ENCODE measurements around the gene SP9.

The SP9 gene

GRCh38 chr2:174333372-174334277 lies 1.1 kb upstream of the SP9 start:
- TF ChIP-seq RAD21 (IDR thresholded peaks at IDR 0.05; ENCODE audit: low read depth) (no peak), CEBPB (IDR thresholded peaks at IDR 0.05) (no peak), NFIC (IDR thresholded peaks at IDR 0.05) (no peak), USF1 (IDR thresholded peaks at IDR 0.05) (no peak), EGR1 (IDR thresholded peaks at IDR 0.05) (no peak), EP300 (IDR thresholded peaks at IDR 0.05; ENCODE audit: borderline replicate concordance) (no peak), FOXM1 (IDR thresholded peaks at IDR 0.05; ENCODE audit: borderline replicate concordance, low read depth) (no peak), CREB1 (IDR thresholded peaks at IDR 0.05; ENCODE audit: low read depth) (no peak), REST (IDR thresholded peaks at IDR 0.05; ENCODE audit: low read depth) (no peak), ZBTB7A (IDR thresholded peaks at IDR 0.05; ENCODE audit: low read depth) (no peak), TCF12 (IDR thresholded peaks at IDR 0.05; ENCODE audit: low read depth) (no peak), TEAD4 (IDR thresholded peaks at IDR 0.05) (no peak), TAF1 (IDR thresholded peaks at IDR 0.05; ENCODE audit: low read depth) (no peak), YY1 (IDR thresholded peaks at IDR 0.05; ENCODE audit: low read depth) (no peak), MAX (IDR thresholded peaks at IDR 0.05) (no peak)

GRCh38 chr2:174334278-174334715 lies 457 bp upstream of the SP9 start:
- TF ChIP-seq USF1 (IDR thresholded peaks at IDR 0.05) = no peak
- no peak for TF ChIP-seq TAF1 (IDR thresholded peaks at IDR 0.05; ENCODE audit: low read depth)
- TF ChIP-seq EP300 (IDR thresholded peaks at IDR 0.05; ENCODE audit: borderline replicate concordance) = no peak
- TF ChIP-seq EGR1 (IDR thresholded peaks at IDR 0.05) = no peak
- no peak for TF ChIP-seq TCF12 (IDR thresholded peaks at IDR 0.05; ENCODE audit: low read depth)
- TF ChIP-seq MAX (IDR thresholded peaks at IDR 0.05) = no peak
- no peak for TF ChIP-seq REST (IDR thresholded peaks at IDR 0.05; ENCODE audit: low read depth)
- no peak for TF ChIP-seq ZBTB7A (IDR thresholded peaks at IDR 0.05; ENCODE audit: low read depth)
- TF ChIP-seq CREB1 (IDR thresholded peaks at IDR 0.05; ENCODE audit: low read depth) = no peak
- TF ChIP-seq CEBPB (IDR thresholded peaks at IDR 0.05) = no peak
- TF ChIP-seq YY1 (IDR thresholded peaks at IDR 0.05; ENCODE audit: low read depth) = no peak
- TF ChIP-seq FOXM1 (IDR thresholded peaks at IDR 0.05; ENCODE audit: borderline replicate concordance, low read depth) = no peak
- TF ChIP-seq RAD21 (IDR thresholded peaks at IDR 0.05; ENCODE audit: low read depth) = no peak
- TF ChIP-seq NFIC (IDR thresholded peaks at IDR 0.05) = no peak
- no peak for TF ChIP-seq TEAD4 (IDR thresholded peaks at IDR 0.05)

GRCh38 chr2:174335254-174335987 lies 667 bp downstream of the SP9 start:
- TF ChIP-seq YY1 (IDR thresholded peaks at IDR 0.05; ENCODE audit: low read depth) = no peak
- no peak for TF ChIP-seq TEAD4 (IDR thresholded peaks at IDR 0.05)
- TF ChIP-seq FOXM1 (IDR thresholded peaks at IDR 0.05; ENCODE audit: borderline replicate concordance, low read depth) = no peak
- no peak for TF ChIP-seq MAX (IDR thresholded peaks at IDR 0.05)
- TF ChIP-seq USF1 (IDR thresholded peaks at IDR 0.05) = no peak
- no peak for TF ChIP-seq CEBPB (IDR thresholded peaks at IDR 0.05)
- no peak for TF ChIP-seq EP300 (IDR thresholded peaks at IDR 0.05; ENCODE audit: borderline replicate concordance)
- no peak for TF ChIP-seq ZBTB7A (IDR thresholded peaks at IDR 0.05; ENCODE audit: low read depth)
- TF ChIP-seq NFIC (IDR thresholded peaks at IDR 0.05) = no peak
- TF ChIP-seq TCF12 (IDR thresholded peaks at IDR 0.05; ENCODE audit: low read depth) = no peak
- TF ChIP-seq RAD21 (IDR thresholded peaks at IDR 0.05; ENCODE audit: low read depth) = no peak
- TF ChIP-seq TAF1 (IDR thresholded peaks at IDR 0.05; ENCODE audit: low read depth) = no peak
- no peak for TF ChIP-seq REST (IDR thresholded peaks at IDR 0.05; ENCODE audit: low read depth)

Data from Ishikawa (cell line).